Heart left ventricle (tissue), 16 donors: ENCODE measurements around the gene C1orf116. TPM values are rescaled to one million over a fixed set of nuclear protein-coding genes. Genes with fewer than 3 reads are reported as not detected.

ENCODE experiments used
- ATAC-seq, 4 donors: fragments of 200-7000 bp; cut with Tn5 transposase; one replicate each; pipeline ENCODE4 v1.9.1; 2020 to 2022; ENCODE audit warnings: moderate library complexity in 4 of 4, mild to moderate bottlenecking in 3 of 4, moderate number of reproducible peaks in 1 of 4
- DNase-seq, 5 donors: peaks; one replicate each; pipeline ENCODE4 v3.0.0-alpha.2; 2020
- H3K27ac ChIP-seq, 12 donors: fragments of 200-600 bp; sonication (generic) in 4 of 12; one replicate each; pipeline versions ENCODE4 v1.5.0 to v1.8.0; 2016 to 2022; ENCODE audit warnings: mild to moderate bottlenecking in 2 of 12
- H3K27me3 ChIP-seq, 9 donors: fragments of 200-600 bp; sonication (generic) in 2 of 9; one replicate each; pipeline versions ENCODE4 v1.5.1 to v1.8.0; 2016 to 2022; ENCODE audit warnings: mild to moderate bottlenecking in 3 of 9
- H3K36me3 ChIP-seq, 9 donors: fragments of 200-600 bp; sonication (generic) in 2 of 9; one replicate each; pipeline versions ENCODE4 v1.5.0 to v1.8.0; 2018 to 2022; ENCODE audit warnings: mild to moderate bottlenecking in 2 of 9
- H3K4me1 ChIP-seq, 12 donors: fragments of 200-600 bp; sonication (generic) in 4 of 12; one replicate each; pipeline versions ENCODE4 v1.5.0 to v1.8.0; 2016 to 2022; ENCODE audit warnings: mild to moderate bottlenecking in 3 of 12
- H3K4me3 ChIP-seq, 12 donors: fragments of 200-600 bp; sonication (generic) in 4 of 12; one replicate each; pipeline versions ENCODE4 v1.5.0 to v1.8.0; 2017 to 2022; ENCODE audit warnings: mild to moderate bottlenecking in 9 of 12, moderate library complexity in 4 of 12
- H3K9me3 ChIP-seq, 12 donors: fragments of 200-600 bp; sonication (generic) in 4 of 12; one replicate each; pipeline versions ENCODE4 v1.5.0 to v1.8.0; 2016 to 2022; ENCODE audit warnings: mild to moderate bottlenecking in 1 of 12
- CTCF ChIP-seq, 12 donors: fragments of 200-600 bp; sonication (generic) in 4 of 12; IDR thresholded peaks; one replicate each; pipeline versions ENCODE4 v1.5.0 to v1.8.0; 2018 to 2022; ENCODE audit warnings: antibody characterized with exemption in 12 of 12, mild to moderate bottlenecking in 5 of 12
- POLR2A ChIP-seq, 2 donors: fragments of 450-650 bp; IDR thresholded peaks; one replicate each; pipeline ENCODE4 v1.6.1; 2017; ENCODE audit warnings: antibody characterized with exemption in 2 of 2, mild to moderate bottlenecking in 2 of 2, moderate library complexity in 2 of 2
- WGBS, 4 donors: extraction: QIAGEN DNeasy Blood & Tissue Kit in 2 of 4; methylation state at CpG; one replicate each; pipeline versions ENCODE4 v1.1.5 to v1.1.7; 2013 to 2018; 5-methylcytosine and 5-hydroxymethylcytosine counted together
- intact Hi-C, 10 donors: fragments of 100-400 bp; cut with DNase I; formaldehyde crosslinking; loops; one replicate each; pipeline versions ENCODE4 v1.11.1 to v1.14.2; 2022
- polyA plus RNA-seq, 2 donors: library from polyadenylated mRNA; stranded (reverse); fragments of 200-250 nt; gene quantifications; one replicate each; pipeline ENCODE4 v1.2.3, GENCODE V29; 2013
- total RNA-seq, 9 donors: library from RNA; depleted of rRNA in 2 of 9; stranded (reverse); fragments of >200 nt in 2 of 9; fragmentation: NEBNext Ultra II Directional in 3 of 9; extraction: Animal tissue kit (Norgen Biotek cat#: 25700) in 3 of 9; gene quantifications; one replicate each; pipeline versions ENCODE4 v1.1.0 to v1.2.4, GENCODE V29; 2016 to 2023
- donor health status: ischemic (EF 13 %, LVEDD 7.1; RV severe dilation, severe dysfunction).
- donor health status: healthy with polysubstance abuse.
- donor health status: DM: no; HTN: yes; CAD: no.
- donor health status: DM: no; HTN: no; CAD: no.
- donor health status: ischemic (EF 25% LVEDD 6.9; RV normal size, moderate dysfunction).
- donor health status: ischemic (EF 25% LVEDD 5.7; RV mildly dilated, moderate dysfunction).
- donor health status: healthy.
- donor health status: DM: yes; HTN: yes; CAD: no.
- donor health status: ischemic (EF 35%, LVEDD 5.7; RV mildly dilated, moderate dysfunction).
- donor health status: nonischemic (EF 11% LVEDD 7.7; RV severe dilation, severe dysfunction).
- donor health status: DM: yes; HTN: yes; CAD: no.
- donor health status: PGD.
- donor health status: ischemic (EF 29% LVEDD 5.4; RV normal size, mild dysfunction).
- donor health status: nonischemic (EF 23%, LVEDD 6.1; RV moderate dilation, normal function).

Gene C1orf116
- total and polyA plus RNA-seq, 11 donors: 0.08 to 3.3 (median 0.60) TPM

GRCh38 chr1:206972728-206973127, 59.8 kb downstream of the C1orf116 start:
- Histone ChIP-seq H3K4me1 (peaks cover 0 to 32% (median 0%) of the 10 kb centered on the region in 12 donors), H3K27ac (no peak overlapping the region), H3K27me3 (peaks cover 0 to 20% (median 0%) of the 10 kb centered on the region in 9 donors), H3K9me3 (no peaks in the 10 kb centered on the region), H3K4me3 (no peak overlapping the region), H3K36me3 (no peaks in the 10 kb centered on the region)
- WGBS, 4 donors: 73 to 86% (median 78%) methylated on average over 2 of the region's 2 CpGs
- DNase-seq (no peak), ATAC-seq (no peak)
- no peak for TF ChIP-seq CTCF (IDR thresholded peaks at IDR 0.05)
- intact Hi-C loops: loop anchor here in 3 of 10 donors (10.0 kb wide), 3 partner anchors 338 to 368 kb away; partner anchors contain the start of gene DYRK3 (in 1 of the 3)

GRCh38 chr1:206971029-206971655, 61.4 kb downstream of the C1orf116 start:
- Histone ChIP-seq H3K9me3 (no peaks in the 10 kb centered on the region), H3K27ac (no peak overlapping the region), H3K4me1 (peaks cover 0 to 45% (median 0%) of the 10 kb centered on the region in 12 donors), H3K36me3 (no peaks in the 10 kb centered on the region), H3K4me3 (no peak overlapping the region), H3K27me3 (peaks cover 0 to 20% (median 0%) of the 10 kb centered on the region in 9 donors)
- DNase-seq: no peak
- 64 to 88% (median 81%) methylated on average over 2 of the region's 2 CpGs for WGBS, 4 donors
- ATAC-seq: peak in 1 of 4 donors; percentile 28
- intact Hi-C loops: loop anchor here in 3 of 10 donors (10.0 kb wide), 3 partner anchors 336 to 366 kb away; partner anchors contain the start of gene DYRK3 (in 1 of the 3)
- TF ChIP-seq CTCF (IDR thresholded peaks at IDR 0.05): no peak

GRCh38 chr1:206970446-206970845, 62.1 kb downstream of the C1orf116 start, which contains the start of gene FCAMR:
Gene FCAMR, minus strand, starts transcription at chr1:206970460. Its CDS starts 335 bp downstream, at chr1:206970125.
- no peak for DNase-seq
- intact Hi-C loops: loop anchor here in 3 of 10 donors (10.0 kb wide), 3 partner anchors 336 to 366 kb away; partner anchors contain the start of gene DYRK3 (in 1 of the 3)
- Histone ChIP-seq H3K4me3 (no peak within 1 kb of the TSS), H3K27me3 (peaks cover 0 to 21% (median 0%) of the 10 kb centered on the region in 9 donors), H3K36me3 (no peaks in the 10 kb centered on the region), H3K27ac (no peak within 1 kb of the TSS), H3K4me1 (peaks cover 0 to 45% (median 0%) of the 10 kb centered on the region in 12 donors), H3K9me3 (no peaks in the 10 kb centered on the region)
- ATAC-seq: no peak
- no peak for TF ChIP-seq POLR2A (IDR thresholded peaks at IDR 0.05)
- 82 to 83% (median 83%) methylated on average over 2 of the region's 2 CpGs for WGBS, 4 donors

GRCh38 chr1:206969090-206969489, 63.5 kb downstream of the C1orf116 start:
- 27 to 34% (median 29%) methylated on average over 5 of the region's 5 CpGs for WGBS, 4 donors
- no peak overlapping the region for H3K4me3 ChIP-seq
- ATAC-seq (no peak), DNase-seq (no peak)
- peaks cover 0 to 24% (median 0%) of the 10 kb centered on the region in 9 donors for H3K27me3 ChIP-seq
- H3K4me1 ChIP-seq: peaks cover 0 to 45% (median 0%) of the 10 kb centered on the region in 12 donors
- intact Hi-C loops: no loop called here
- no peaks in the 10 kb centered on the region for H3K36me3 ChIP-seq
- TF ChIP-seq POLR2A (IDR thresholded peaks at IDR 0.05) (no peak), CTCF (IDR thresholded peaks at IDR 0.05) (no peak)
- H3K9me3 ChIP-seq: no peaks in the 10 kb centered on the region
- no peak overlapping the region for H3K27ac ChIP-seq

Other genes starting within 250 kb of the C1orf116 start
- gene IL20, start 167.1 kb downstream of the C1orf116 start, total RNA-seq: not detected
- gene IL20, start 167.1 kb downstream of the C1orf116 start, polyA plus RNA-seq: not detected
- gene IL24, start 135.3 kb downstream of the C1orf116 start, total RNA-seq: not detected
- 1 to 10 TPM in 1 of 2 donors, not detected in 1; 1.6 TPM for gene IL24, start 135.3 kb downstream of the C1orf116 start, polyA plus RNA-seq
- 10 to 100 TPM in 1 of 9 donors, 1 to 10 TPM in 8; 1.3 to 16.3 (median 3.2) TPM for gene FCMR, start 110.8 kb downstream of the C1orf116 start, total RNA-seq
- gene FCMR, start 110.8 kb downstream of the C1orf116 start, polyA plus RNA-seq: 1 to 10 TPM in 1 of 2 donors, under 1 TPM in 1; 0.99 to 4.0 TPM
- gene PIGR, start 86.3 kb downstream of the C1orf116 start, total RNA-seq: under 1 TPM in 2 of 9 donors, not detected in 7; 0.42 to 0.49 TPM
- gene PIGR, start 86.3 kb downstream of the C1orf116 start, polyA plus RNA-seq: under 1 TPM; 0.04 to 0.64 TPM
- not detected for gene FCAMR, start 62.3 kb downstream of the C1orf116 start, total RNA-seq
- gene FCAMR, start 62.3 kb downstream of the C1orf116 start, polyA plus RNA-seq: not detected
- gene YOD1, start 18.5 kb upstream of the C1orf116 start, total RNA-seq: 1 to 10 TPM; 3.9 to 7.4 (median 6.1) TPM
- 1 to 10 TPM; 1.9 to 4.5 TPM for gene YOD1, start 18.5 kb upstream of the C1orf116 start, polyA plus RNA-seq
- 100 to 1,000 TPM in 3 of 9 donors, 10 to 100 TPM in 6; 34.2 to 130 (median 64.0) TPM for gene PFKFB2, start 20.5 kb upstream of the C1orf116 start, total RNA-seq
- 10 to 100 TPM; 16.0 to 45.7 TPM for gene PFKFB2, start 20.5 kb upstream of the C1orf116 start, polyA plus RNA-seq
- 1 to 10 TPM in 2 of 9 donors, under 1 TPM in 1, not detected in 6; 0.20 to 3.3 (median 1.3) TPM for gene C4BPB, start 56.1 kb upstream of the C1orf116 start, total RNA-seq
- not detected for gene C4BPB, start 56.1 kb upstream of the C1orf116 start, polyA plus RNA-seq
- not detected for gene C4BPA, start 71.5 kb upstream of the C1orf116 start, total RNA-seq
- under 1 TPM in 1 of 2 donors, not detected in 1; 0.03 TPM for gene C4BPA, start 71.5 kb upstream of the C1orf116 start, polyA plus RNA-seq